ENCODE results near the gene CST6.

- TF ChIP-seq CTCF (IDR thresholded peaks at IDR 0.05; ENCODE audit: extremely low read depth in 1 of 2, insufficient read depth in 1 of 2, low read depth in 1 of 2, low read length in 2 of 2) (no peak), MYC (IDR thresholded peaks at IDR 0.05; ENCODE audit: low read depth, low read length) (no peak), MAX (IDR thresholded peaks at IDR 0.05; ENCODE audit: insufficient read depth, insufficient read length) (no peak)
These were observed 49.7 kb upstream of the CST6 start for GRCh38 chr11:65962141-65962564.
